Thyroid gland (tissue), 4 donors: Measurements from ENCODE around the gene PPP2R2B.

Source experiments
- POLR2A ChIP-seq, 2 donors: fragments of 450-650 bp; IDR thresholded peaks; one replicate each; pipeline ENCODE4 v1.6.1; 2017; ENCODE audit warnings: antibody characterized with exemption in 2 of 2, mild to moderate bottlenecking in 2 of 2, moderate library complexity in 1 of 2
- TF ChIP-seq, protein P1 (sequence below), 6 experiments: fragments of 200-600 bp in 3 of 6; fragments of 450-650 bp in 3 of 6; sonication (generic) in 3 of 6; IDR thresholded peaks; one replicate each; pipeline ENCODE4 v1.5.1; 2016 to 2019; ENCODE audit warnings: antibody characterized with exemption in 6 of 6, mild to moderate bottlenecking in 2 of 6, inconsistent platforms in 1 of 6, moderate library complexity in 1 of 6

DNA sequence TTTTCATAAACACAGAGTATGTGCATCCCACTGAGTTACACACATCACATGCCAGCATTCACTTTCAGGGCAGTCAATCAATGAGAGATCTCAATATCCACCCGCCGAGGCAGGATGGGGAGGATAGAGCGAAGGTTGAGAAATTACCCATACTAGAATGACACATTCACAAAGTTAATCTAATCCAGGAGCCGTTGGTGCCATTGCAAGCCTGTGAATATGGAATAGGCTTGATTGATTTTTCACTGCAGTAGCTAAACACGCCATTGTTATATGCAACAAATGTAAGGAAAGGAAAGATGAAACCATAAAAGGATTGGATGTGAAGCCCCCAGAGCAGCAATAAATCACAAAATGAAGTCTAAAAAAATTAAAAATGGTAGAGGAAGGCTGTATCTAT is 194.7 kb downstream of the PPP2R2B start:
- no peak for TF ChIP-seq POLR2A (IDR thresholded peaks at IDR 0.05)
- TF ChIP-seq, protein P1, sequence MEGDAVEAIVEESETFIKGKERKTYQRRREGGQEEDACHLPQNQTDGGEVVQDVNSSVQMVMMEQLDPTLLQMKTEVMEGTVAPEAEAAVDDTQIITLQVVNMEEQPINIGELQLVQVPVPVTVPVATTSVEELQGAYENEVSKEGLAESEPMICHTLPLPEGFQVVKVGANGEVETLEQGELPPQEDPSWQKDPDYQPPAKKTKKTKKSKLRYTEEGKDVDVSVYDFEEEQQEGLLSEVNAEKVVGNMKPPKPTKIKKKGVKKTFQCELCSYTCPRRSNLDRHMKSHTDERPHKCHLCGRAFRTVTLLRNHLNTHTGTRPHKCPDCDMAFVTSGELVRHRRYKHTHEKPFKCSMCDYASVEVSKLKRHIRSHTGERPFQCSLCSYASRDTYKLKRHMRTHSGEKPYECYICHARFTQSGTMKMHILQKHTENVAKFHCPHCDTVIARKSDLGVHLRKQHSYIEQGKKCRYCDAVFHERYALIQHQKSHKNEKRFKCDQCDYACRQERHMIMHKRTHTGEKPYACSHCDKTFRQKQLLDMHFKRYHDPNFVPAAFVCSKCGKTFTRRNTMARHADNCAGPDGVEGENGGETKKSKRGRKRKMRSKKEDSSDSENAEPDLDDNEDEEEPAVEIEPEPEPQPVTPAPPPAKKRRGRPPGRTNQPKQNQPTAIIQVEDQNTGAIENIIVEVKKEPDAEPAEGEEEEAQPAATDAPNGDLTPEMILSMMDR (IDR thresholded peaks at IDR 0.05) = no peak
